Inflammatory macrophage treated with lipopolysaccharide for 4 hours (primary cell): Measurements from ENCODE around the gene BRIP1.
"Not testable (repeated sequence)": the region's sequence is repeated elsewhere in the genome, so short reads cannot be mapped to it uniquely, and the experiment has no call there.

ENCODE experiments used
- DNase-seq: peaks from one replicate; pipeline ENCODE4 v3.0.0-alpha.2; 2020

Gene BRIP1

DNA sequence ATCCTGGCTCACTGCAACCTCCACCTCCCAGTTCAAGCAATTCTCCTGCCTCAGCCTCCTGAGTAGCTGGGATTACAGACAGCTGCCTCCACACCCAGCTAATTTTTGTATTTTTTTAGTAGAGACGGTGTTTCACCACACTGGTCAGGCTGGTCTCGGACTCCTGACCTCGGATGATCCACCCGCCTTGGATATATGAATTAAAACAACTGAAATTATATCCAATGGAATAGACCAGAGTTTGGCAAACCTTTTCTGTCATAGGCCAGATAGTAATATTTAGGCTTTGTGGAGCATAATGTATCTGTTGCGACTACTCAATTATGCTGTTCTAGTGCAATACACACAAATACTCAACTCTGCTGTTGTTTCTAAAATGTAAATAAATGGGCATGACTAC is 178.5 kb downstream of the BRIP1 start:
- DNase-seq, result no peak

- DNase-seq, result no peak
Measured at GRCh38 chr17:61684172-61684571, 179.2 kb downstream of the BRIP1 start.

- DNase-seq, result no peak
Measured at GRCh38 chr17:61683466-61683865, 179.9 kb downstream of the BRIP1 start.

GRCh38 chr17:61680921-61681320 is 182.4 kb downstream of the BRIP1 start:
- no peak for DNase-seq

DNA sequence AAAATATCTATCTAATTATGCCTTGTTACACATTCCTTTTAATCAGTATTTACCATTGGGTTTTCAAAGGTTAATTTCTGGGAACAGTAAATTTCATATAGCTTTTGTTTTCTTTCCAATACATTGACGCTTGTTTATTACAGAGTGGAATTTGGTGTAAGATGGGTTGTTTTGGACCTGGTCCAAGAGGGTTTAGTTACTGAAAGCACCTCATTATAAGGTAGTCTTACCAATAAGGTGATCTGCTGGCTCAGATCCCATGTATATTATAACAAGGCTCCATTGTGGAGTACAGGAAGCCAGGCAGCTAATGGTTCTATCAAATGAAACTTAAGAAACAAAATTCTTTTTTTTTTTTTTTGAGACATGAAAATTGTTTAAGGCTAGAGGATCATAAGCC is 185.0 kb downstream of the BRIP1 start:
- no peak for DNase-seq

DNA sequence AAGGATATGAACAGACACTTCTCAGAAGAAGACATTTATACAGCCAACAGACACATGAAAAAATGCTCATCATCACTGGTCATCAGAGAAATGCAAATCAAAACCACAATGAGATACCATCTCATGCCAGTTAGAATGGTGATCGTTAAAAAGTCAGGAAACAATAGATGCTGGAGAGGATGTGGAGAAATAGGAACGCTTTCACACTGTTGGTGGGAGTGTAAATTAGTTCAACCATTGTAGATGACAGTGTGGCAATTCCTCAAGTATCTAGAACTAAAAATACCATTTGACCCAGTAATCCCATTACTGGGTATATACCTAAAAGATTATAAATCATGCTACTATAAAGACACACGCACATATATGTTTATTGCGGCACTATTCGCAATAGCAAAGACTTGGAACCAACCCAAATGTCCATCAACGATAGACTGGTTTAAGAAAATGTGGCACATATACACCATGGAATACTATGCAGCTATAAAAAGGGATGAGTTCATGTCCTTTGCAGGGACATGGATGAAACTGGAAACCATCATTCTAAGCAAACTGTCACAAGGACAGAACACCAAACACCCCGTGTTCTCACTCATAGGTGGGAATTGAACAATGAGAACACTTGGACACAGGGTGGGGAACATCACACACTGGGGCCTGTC is 186.0 kb downstream of the BRIP1 start:
- DNase-seq, result not testable (repeated sequence)

DNA sequence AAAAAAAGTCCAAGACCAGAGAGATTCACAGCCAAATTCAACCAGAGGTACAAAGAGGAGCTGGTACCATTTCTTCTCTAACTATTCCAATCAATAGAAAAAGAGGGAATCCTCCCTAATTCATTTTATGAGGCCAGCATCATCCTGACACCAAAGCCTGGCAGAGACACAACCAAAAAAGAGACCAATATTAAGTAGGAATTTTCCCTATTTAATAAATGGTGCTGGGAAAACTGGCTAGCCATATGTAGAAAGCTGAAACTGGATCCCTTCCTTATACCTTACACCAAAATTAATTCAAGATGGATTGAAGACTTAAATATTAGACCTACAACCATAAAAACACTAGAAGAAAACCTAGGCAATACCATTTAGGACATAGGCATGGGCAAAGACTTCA is 186.8 kb downstream of the BRIP1 start:
- not testable (repeated sequence) for DNase-seq

GRCh38 chr17:61674609-61675008 is 188.7 kb downstream of the BRIP1 start:
- not testable (repeated sequence) for DNase-seq

DNA sequence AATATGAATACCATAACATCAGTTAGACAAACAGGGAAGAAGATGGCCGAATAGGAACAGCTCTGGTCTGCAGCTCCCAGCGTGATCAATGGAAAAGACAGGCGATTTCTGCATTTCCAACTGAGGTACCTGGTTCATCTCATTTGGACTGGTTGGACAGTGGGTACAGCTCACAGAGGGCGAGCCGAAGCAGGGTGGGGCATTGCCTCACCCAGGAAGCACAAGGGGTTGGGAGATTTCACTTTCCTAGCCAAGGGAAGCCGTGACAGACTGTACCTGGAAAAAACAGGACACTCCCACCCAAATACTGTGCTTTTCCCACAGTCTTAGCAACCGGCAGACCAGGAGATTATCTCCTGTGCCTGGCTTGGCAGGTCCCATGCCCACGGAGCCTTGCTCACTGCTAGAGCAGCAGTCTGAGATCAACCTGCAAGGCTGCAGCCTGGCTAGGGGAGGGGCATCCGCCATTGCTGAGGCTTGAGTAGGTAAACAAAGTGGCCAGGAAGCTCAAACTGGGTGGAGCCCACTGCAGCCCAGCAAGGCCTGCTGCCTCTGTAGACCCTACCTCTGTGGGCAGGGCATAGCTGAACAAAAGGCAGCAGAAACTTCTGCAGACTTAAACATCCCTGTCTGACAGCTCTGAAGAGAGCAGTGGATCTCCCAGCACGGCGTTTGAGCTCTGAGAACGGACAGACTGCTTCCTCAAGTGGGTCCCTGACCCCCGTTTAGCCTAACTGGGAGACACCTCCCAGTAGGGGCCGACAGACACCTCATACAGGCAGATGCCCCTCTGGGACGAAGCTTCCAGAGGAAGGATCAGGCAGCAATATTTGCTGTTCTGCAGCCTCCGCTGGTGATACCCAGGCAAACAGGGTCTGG is 190.1 kb downstream of the BRIP1 start:
- DNase-seq, result not testable (repeated sequence)

DNA sequence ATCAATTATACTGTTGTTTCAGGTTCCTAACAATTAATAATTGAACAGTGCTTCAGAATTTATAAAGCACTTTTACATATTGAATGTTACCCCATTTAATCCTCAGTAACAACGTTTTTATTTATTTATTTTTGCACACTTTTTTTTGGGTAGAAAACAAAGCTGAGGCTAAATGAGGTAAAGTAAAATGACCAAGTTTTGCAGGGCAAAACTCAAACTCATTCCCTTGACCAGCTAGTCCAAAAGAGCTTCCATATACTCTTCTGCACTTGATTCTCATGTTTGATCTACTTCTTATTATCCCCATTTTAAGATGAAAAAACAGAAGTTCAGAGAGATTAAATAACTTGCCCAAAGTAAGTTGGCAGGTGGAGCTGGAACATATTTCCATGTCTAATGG is 191.2 kb downstream of the BRIP1 start:
- DNase-seq, result no peak

GRCh38 chr17:61670691-61671090 is 192.6 kb downstream of the BRIP1 start:
- DNase-seq, result no peak

DNA sequence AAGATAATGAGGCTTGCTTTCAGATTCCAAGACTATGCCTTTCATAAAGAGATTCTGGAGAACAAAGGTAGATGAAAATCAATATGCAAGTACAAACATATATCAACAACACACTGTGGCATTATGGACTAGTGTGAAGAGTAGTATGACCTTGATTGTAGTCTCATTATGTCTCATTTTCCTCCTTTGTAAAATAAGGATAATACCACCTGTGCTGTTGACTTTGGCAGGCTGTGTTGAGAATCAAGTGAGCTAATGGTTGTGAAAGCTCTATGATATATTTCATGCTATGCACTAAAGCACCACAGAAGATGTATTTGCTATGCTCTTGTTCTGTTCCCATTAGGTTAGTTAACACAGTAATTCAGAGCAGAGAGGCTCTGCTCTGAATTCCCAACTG is 193.8 kb downstream of the BRIP1 start:
- DNase-seq, result no peak

DNA sequence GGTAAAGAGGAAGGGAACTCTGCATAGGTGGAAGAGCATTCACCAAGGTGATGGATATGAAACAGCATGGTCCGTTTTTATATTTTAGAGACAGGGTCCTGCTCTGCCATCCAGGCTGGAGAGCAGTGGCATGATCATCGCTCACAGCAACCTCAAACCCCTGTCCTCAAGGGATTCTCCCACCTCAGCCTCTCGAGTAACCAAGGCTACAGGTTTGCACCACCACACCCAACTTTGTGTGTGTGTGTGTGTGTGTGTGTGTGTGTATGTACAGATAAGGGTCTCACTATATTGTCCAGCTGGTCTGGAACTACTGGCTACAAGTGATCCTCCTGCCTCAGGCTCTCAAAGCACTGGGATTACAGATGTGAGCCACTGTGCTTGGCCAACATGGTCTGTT is 194.8 kb downstream of the BRIP1 start:
- no peak for DNase-seq

DNA sequence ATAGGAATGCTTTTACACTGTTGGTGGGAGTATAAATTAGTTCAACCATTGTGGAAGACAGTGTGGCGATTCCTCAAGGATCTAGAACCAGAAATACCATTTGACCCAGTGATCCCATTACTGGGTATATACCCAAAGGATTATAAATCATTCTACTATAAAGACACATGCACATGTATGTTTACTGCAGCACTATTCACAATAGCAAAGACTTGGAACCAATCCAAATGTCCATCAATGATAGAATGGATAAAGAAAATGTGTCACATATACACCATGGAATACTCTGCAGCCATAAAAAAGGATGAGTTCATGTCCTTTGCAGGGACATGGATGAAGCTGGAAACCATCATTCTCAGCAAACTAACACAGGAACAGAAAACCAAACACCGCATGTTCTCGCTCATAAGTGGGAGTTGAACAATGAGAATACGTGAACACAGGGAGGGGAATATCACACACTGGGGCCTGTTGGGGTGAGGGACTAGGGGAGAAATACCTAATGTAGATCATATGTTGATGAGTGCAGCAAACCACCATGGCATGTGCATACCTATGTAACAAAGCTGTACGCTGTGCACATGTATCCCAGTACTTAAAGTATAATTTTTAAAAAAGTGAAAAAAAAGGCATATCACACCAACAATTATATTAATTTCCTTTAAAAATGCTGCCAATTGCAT is 196.8 kb downstream of the BRIP1 start:
- DNase-seq, result not testable (repeated sequence)

DNA sequence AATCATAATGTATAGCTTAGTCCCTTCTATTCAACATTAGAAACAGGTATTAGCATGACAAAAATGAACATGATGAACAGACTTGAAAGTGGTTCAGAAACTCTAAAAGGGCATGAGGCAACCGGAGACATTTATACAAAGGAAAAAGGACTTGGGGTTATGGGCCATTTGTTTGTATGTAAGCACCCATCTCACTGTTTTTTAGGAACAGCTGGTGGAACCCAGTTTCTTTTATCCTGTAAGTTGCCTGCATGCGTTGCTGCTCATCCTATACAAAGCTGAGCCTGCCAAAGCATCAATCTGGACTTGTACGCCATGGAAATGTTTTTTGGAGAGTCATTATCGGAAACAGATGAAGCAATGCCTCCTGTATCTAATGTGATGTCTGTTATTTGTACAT is 200.0 kb downstream of the BRIP1 start:
- no peak for DNase-seq

- DNase-seq, result no peak
Measured at GRCh38 chr17:61662741-61663140, 200.6 kb downstream of the BRIP1 start.

DNA sequence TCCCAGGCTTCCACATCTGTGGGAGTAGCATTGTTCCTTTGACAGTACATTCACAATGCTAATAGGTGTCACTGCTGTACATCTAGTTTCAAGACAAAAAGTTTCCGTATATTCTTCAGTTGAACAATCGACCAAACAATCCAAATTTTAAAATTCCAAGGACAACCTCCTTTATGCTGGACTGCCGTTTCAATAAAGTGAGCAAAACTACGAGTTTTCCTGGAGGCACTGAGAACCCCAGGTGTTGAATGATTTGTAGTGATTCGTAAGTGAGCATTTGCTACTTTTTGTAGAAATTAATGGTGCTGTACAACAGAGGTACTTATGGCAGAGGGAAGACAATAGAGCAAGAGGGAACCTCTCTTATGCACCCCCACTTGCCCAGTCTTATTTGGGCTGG is 201.1 kb downstream of the BRIP1 start:
- DNase-seq, result no peak

- no peak for DNase-seq
Measured at GRCh38 chr17:61660746-61661485, 202.4 kb downstream of the BRIP1 start.

DNA sequence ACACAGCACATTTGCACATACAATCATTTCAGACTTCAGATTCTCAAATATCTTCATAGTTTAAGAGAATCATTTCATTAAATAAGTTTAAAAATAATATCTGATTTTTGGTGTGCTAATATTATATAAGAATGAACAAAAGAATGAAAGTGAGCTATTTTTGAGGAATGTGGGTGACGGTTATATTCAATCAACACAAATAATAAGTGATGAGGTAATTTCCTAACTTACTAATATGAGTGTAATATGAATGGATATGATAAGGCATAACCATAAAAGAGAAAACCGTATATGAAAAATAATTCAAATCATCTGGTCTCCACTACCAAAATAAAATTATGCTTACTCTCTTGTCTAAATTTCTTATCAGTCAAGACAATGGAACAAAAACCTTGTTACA is 203.9 kb downstream of the BRIP1 start:
- DNase-seq, result no peak

DNA sequence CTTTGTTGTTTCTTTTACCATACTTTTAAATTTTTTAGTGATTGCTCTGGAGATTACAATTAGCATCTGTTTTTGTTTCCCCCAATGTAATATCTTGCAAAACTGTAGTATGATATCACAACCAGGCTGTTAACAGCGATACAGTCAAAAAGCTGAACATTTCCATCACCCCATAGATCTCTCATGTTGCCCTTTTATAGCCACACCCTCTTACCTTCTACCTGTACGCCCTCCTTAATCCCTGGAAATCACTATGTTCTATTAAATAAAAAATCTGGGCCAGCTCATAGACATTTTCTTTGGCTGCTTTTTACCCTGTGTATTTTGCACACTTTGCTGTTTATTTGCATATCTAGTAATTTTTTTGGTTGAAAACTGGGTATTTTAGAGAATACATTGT is 205.1 kb downstream of the BRIP1 start:
- DNase-seq, result no peak

- no peak for DNase-seq
Measured at GRCh38 chr17:61657338-61657737, 206.0 kb downstream of the BRIP1 start.

- DNase-seq, result no peak
Measured at GRCh38 chr17:61656721-61657217, 206.6 kb downstream of the BRIP1 start.

- DNase-seq, result no peak
Measured at GRCh38 chr17:61650749-61651148, 212.6 kb downstream of the BRIP1 start.
